Measurements from ENCODE around the gene DALRD3.

DALRD3 gene

DNA sequence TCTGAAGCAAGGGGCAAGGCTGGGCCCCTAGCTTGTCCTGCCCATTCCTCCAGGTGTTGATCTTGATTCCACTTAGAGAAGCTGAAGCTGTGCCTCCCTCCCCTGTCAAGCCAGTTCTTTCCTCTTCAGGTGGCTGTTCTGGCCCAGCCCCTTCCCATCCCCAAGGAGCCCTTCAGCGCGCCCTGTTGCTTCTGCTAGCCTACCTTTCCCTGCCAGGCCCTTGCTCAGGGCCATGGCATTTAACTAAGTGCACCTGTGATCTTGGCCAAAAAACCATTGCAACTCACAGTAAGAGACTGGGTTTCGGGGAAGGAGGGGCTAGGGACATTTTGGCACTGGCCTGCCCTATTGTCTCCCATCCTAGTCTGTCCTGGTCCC is 13.1 kb downstream of the DALRD3 start:
- no peak overlapping the region for H3K4me3 ChIP-seq (ENCODE audit: low read length)
- no peak for DNase-seq (ENCODE audit: low read depth)
- TF ChIP-seq, protein P1, sequence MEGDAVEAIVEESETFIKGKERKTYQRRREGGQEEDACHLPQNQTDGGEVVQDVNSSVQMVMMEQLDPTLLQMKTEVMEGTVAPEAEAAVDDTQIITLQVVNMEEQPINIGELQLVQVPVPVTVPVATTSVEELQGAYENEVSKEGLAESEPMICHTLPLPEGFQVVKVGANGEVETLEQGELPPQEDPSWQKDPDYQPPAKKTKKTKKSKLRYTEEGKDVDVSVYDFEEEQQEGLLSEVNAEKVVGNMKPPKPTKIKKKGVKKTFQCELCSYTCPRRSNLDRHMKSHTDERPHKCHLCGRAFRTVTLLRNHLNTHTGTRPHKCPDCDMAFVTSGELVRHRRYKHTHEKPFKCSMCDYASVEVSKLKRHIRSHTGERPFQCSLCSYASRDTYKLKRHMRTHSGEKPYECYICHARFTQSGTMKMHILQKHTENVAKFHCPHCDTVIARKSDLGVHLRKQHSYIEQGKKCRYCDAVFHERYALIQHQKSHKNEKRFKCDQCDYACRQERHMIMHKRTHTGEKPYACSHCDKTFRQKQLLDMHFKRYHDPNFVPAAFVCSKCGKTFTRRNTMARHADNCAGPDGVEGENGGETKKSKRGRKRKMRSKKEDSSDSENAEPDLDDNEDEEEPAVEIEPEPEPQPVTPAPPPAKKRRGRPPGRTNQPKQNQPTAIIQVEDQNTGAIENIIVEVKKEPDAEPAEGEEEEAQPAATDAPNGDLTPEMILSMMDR (IDR thresholded peaks at IDR 0.05; ENCODE audit: insufficient read depth, low read depth, low read length, missing control alignments), result no peak

DNA sequence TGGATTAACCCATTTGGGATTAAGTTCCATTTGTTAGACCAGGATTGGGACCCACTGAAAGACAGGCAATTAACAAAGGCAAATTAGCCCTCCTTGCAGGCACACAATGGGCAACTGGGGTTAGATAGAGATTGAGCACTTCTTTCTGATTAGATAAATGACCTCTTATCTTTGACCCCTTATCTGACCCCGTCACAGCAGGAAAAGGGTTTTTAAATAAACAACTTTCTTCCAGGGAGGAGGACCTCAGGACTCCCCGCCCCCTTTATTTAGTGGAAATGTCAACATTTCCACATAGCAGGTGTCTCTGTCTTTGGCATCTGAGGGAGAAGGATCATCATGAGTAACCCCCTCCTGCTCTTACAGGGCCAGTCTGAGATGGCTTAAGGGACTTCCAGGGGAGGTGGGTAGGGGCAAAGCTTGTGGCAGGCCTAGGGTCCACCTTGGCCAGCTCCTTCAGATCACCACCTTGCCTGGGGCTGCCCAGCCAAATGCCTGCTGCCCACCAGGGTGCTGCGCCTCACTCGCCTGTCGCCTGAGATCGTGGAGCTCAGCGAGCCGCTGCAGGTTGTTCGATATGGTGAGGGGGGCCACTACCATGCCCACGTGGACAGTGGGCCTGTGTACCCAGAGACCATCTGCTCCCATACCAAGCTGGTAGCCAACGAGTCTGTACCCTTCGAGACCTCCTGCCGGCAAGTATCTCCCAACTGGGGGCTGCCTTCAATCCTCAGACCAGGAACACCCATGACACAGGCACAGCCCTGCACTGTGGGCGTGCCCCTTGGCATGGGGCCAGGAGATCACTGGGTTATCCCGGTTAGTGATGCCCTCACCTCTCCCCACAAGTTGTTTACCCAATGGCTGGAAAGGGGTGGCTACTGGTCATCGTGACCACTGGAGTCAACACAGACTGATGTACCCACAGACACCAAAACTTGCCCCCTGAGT is 13.8 kb downstream of the DALRD3 start:
- no peak overlapping the region for H3K4me3 ChIP-seq (ENCODE audit: low read length)
- DNase-seq (ENCODE audit: low read depth), result peak; percentile 29
- TF ChIP-seq, protein P1 (IDR thresholded peaks at IDR 0.05; ENCODE audit: insufficient read depth, low read depth, low read length, missing control alignments), result no peak

DNA sequence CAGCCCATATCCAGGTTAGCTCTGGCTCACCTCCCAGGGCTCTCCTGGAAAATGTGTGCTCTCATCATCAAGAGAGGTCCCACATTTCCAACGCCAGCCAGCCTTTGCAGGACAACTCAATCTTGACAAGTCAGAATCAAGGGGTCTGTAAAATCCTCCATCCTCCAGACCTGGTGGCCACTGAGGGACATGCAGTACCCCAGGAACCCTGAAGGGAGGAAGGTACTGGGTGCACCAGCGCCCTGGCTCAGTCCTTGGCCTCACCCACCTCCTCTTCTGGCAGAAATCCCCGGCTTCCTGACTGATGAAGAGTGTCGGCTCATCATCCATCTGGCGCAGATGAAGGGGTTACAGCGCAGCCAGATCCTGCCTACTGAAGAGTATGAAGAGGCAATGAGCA is 17.2 kb downstream of the DALRD3 start:
- DNase-seq (ENCODE audit: low read depth), result no peak
- TF ChIP-seq, protein P1 (IDR thresholded peaks at IDR 0.05; ENCODE audit: insufficient read depth, low read depth, low read length, missing control alignments), result no peak
- H3K4me3 ChIP-seq (ENCODE audit: low read length), result no peak overlapping the region

DNA sequence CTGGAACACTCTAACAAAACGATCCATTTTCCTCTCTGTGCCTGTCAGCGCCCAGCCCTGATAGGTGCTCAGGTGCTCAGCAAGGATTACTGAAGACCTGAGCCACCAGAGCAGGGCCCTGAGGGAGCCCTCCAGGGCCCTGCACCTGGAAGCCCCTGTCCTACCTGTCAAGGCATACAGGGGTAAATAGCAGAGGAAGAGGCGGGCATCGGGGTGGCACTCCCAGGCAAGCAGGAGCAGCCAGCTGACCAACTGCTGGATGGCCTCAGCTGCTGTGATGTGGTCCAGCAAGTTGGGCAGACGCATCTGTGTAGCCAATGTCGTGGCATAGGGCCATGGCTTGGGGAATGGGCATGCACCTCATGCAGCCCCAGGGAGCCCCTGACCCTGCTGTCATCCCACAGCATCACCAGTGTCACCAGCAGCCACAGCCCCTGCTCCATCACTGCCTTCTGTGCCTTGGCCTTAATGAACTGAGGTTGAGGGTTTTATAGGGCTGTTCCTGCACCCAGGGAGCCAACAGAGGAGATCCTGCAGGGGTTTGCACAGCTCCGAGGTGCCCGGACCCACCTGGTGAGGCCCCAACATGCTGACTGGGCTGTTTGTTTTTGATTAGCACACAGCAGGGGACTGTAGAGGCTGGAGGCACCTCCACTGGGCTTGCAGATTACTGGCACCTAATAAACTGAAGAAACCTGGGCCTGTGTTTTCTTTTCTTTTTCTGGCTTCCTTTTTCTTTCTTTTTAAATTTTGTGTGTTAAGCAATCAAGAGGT is 19.1 kb downstream of the DALRD3 start:
- no peak overlapping the region for H3K4me3 ChIP-seq (ENCODE audit: low read length)
- TF ChIP-seq, protein P1 (IDR thresholded peaks at IDR 0.05; ENCODE audit: insufficient read depth, low read depth, low read length, missing control alignments), result no peak
- DNase-seq (ENCODE audit: low read depth), result no peak

DNA sequence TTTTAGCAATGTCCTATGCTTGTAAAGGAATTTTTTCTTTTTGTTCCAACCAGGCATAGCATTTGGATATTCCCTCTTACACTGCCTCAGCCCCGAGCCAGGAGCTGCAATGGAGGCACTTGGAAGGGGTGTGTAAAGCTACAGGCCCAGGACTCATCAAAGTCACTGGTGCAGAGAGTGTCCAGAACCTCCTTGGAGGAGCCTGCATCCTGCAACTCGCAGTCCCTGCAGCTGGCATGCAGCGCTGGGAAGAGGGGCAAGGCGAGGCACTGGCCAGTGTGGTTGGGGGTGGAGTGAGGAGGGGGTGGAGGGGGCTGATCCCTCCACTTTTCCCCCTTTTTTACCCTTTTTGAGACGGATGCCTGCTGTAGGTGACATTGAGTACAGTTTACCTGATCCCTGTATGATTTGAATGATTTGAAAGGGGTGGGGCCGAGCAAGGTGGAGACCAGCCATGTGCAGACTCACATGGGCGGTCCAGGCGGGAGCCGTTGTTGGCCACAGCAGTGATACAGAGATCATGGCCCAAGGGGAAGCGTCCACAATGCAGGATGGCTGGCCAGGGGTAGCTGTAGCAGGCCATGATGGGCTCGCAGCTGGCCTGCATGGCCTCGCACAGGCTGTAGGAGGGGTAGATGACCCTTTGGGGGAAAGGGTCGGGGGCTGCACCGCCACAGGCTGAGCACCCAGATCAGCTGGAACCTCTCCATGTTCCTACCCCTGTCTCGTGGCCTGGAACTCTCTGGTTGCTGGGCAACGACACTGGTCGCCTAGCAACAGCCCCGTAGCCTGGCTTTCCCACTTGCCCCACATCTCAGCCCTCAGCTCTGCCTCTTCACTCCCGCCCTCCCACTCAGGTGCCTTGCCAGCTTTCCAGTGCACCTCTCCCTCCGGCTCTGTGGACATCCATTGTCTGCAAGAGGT is 20.4 kb downstream of the DALRD3 start:
- no peak overlapping the region for H3K4me3 ChIP-seq (ENCODE audit: low read length)
- TF ChIP-seq, protein P1 (IDR thresholded peaks at IDR 0.05; ENCODE audit: insufficient read depth, low read depth, low read length, missing control alignments), result no peak
- DNase-seq (ENCODE audit: low read depth), result no peak

DNA sequence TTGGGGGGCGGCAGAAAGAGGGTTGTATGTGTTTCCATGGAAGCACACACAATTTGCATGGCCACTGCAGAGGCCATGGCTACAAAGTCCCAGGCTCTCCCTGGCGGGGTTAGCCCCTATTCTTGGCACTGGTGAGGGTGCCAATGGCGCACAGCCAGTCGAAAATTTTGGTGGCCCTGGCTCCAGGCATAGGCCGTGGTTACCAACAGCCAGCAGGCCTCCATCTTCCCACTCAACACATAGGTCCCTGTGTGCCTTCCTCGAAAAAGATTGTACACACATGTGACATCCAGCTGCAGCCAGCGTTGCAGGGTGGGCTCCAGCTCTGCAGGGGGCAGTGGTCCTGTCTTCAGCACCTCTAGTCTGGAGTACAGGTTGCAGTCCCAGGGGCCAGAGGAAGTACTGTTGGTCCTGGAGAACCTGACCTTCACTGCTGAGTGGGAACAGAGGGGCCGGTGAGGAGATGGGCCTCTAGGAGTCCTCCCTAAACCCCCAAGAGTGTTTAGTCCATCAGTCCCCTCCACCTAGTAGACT is 21.2 kb downstream of the DALRD3 start:
- no peak overlapping the region for H3K4me3 ChIP-seq (ENCODE audit: low read length)
- DNase-seq (ENCODE audit: low read depth), result no peak
- TF ChIP-seq, protein P1 (IDR thresholded peaks at IDR 0.05; ENCODE audit: insufficient read depth, low read depth, low read length, missing control alignments), result no peak
